OCI-M2 (cell line): Measurements from ENCODE around the gene PAX5.

Experiments used
- DNase-seq: peaks from one replicate; lab custom pipeline; 2025; ENCODE audit not compliant: unreplicated experiment; lab: John Stamatoyannopoulos, UW

Gene PAX5

DNA sequence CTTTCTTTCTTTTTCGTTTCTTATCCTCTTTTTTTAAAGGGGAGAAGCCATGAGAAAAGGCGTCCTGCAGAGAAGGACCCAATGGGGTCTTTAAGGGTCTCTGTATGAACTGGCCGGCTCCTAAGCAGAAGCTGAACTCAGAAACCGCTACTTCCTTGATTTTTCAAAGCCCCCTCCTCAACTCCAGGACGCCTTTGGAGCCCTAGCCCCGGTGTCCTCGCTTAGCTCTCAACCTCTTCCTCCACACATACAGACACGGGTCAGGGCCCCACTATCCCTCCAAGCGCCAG lies 8.3 kb downstream of the PAX5 start:
- DNase-seq, result no peak

DNA sequence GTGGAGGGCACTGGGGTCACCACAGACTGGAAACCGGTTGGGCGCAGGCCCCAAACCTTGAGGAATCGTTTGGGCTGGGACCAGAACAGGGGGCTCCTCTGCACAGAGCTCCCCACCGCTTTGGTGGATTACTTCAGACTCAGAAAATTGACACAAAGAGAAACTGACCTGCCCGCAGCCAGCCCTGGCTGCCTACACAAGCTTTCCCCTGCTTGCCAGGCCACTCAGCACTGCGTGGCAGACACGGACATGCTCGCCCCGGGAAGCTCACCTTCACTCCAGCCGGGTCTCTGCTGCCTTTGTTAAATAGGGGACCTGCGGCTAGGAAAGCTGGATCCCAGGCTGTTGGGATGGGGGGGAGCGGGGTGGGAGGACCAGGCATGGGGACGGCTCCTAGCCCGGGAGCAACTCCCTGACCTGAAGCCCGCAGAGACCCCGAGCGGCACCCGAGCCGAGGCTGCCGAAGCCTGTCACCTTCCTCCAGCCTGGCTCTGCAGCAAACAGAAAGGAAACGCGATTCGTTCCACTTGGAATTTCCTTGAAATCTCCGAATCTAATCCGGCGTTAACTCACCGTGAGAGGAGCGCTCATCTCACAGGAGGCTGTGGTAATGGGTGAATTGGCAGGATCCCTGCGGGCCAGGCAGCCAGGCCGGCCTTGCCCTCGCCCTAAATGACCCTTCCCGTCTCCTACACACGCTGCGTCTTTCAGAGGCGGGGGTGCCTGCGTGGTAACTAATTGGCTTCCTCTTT lies 8.8 kb downstream of the PAX5 start:
- no peak for DNase-seq

DNA sequence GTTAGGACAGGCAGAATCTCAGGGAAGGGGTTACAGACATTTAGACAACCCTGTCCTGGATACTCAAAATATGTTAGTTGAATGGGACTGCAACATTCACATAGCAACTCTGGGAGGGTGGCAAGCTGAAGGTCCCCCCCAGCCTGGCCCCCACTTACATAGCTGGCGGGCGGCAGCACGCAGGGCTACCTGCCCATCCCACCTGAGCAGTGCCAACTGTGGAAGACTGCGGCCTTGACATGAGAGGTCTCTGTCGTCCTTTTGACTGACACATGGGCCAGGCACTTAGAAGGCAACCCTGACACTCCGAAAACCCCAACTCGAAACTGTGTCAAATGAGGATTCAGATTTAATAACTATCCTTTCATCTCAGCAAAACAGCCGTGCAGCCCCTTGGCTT lies 16.5 kb downstream of the PAX5 start:
- no peak for DNase-seq

DNA sequence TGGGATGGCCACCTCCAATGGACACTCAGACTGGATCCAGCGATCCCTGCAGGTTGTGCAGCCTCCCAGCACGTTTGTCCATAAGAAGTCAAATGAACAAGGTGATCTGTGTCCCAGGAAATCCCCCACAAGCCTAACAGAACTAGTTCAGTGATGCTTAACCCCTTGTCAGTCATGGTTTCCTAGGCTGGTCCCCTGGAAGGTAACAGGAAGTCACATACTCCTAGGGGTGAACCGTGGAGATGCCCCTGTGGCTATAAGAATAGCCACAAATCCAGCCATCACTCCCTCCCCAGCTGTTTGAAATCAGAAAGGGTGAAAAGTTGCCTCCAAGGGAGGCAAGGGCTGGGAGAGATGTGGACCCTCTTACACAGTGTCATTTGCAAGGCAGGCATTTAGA lies 22.5 kb downstream of the PAX5 start:
- no peak for DNase-seq

DNA sequence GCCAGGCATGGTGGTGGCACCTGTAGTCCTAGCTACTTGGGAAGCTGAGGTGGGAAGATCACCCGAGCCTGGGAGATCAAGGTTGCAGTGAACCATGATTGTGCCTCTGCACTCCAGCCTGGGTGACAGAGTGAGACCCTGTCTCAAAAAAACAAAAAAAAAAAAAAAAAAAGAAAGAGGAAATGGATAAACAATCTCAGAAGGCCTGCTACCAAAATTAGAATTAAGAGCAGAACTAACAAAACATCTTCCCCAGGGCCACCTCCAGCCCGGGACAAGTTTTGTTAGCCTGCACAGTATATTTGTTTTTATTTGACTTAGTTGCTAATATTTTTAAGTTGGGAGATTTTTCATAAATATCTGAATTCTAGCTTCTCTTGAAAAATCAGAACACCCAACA lies 23.1 kb downstream of the PAX5 start:
- DNase-seq, result no peak

DNA sequence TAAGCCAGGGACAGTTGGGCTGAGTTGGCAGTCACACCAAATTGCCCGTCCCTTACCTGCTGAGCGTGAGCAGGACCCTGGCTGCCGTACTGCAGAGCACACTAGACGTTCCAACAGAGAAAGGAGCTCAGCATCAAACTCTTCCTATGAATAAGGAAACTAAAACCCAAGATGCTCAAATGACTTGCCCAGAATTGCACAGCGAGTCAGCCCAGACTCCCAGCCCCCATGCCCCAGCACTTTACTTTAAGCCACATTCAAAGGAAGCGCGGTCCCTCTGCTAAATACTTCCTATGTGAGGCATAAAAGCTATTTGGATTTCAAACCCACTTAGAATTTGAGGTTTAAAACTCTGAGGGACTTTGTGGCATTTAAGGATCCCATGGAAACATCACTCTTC lies 23.9 kb downstream of the PAX5 start:
- no peak for DNase-seq

DNA sequence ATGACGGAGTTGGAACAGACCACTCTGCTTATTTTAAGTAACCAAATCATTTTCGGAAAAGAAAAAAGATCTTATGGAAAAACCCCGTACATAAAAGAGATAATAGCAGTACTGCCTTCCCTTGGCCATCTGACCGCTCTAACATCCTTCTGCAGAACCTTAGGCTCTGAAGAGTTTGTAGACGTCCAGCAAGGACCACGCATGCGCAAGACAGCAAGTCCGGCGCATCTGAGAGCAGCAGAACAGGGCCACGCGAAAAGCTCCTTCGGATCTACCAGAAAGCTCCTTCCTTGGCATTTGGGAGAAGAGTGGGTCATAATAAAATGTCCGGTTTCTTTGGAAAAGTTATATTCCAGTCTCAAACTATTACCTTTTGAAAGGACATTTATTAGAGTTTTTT lies 26.8 kb downstream of the PAX5 start:
- no peak for DNase-seq

DNA sequence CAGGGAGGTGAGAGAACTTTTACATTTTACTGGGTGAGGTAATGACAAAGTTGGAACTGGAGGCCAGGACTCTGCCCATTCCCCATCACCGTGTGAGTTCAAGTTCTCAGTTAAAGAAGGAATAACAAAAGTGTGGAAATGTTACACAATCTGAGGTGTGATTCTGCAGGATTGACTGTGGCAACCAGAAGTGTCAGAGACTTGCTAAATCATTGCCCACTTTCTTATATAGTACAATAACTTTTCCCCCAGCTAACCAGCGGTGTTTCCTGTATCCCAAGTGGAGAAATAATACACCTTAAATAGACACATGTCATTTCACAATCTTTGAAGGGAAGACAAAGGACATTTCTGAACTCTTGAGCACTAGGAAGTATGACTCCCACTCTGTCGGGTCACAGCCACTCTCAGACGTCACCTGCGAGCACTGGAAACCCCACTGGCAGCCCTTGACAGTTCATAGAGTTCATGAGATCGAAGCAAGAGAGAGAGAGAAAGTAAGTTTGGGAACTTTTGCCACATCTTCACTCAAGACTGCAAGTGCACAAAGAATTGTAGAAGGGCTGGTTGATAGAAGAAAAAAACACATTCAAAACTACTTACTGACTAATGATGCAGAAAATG lies 28.4 kb downstream of the PAX5 start:
- DNase-seq, result no peak

DNA sequence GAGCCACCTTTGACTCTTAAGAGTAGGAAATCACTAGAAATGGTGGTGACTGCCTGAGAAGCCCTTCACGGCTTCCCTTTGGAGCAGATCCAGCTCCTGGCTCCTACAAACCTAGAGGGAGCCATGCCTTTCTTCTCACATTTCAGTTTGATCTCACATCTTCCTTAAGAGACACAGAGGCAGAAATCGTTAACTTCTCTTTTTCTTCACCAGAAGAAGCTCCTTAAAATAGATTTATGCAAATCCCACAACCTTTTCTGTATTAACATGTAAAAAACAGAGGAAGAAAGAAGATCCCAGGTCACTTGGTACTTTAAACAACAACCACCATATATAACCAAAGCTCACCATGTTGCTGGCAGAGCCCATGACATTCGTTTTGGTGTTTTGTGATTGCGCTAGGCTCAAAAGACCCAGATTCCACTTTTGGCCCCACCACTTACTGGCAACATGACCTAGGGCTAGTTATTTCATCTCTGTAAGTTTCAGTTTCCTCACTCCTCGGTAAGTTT lies 29.6 kb downstream of the PAX5 start:
- DNase-seq, result no peak

DNA sequence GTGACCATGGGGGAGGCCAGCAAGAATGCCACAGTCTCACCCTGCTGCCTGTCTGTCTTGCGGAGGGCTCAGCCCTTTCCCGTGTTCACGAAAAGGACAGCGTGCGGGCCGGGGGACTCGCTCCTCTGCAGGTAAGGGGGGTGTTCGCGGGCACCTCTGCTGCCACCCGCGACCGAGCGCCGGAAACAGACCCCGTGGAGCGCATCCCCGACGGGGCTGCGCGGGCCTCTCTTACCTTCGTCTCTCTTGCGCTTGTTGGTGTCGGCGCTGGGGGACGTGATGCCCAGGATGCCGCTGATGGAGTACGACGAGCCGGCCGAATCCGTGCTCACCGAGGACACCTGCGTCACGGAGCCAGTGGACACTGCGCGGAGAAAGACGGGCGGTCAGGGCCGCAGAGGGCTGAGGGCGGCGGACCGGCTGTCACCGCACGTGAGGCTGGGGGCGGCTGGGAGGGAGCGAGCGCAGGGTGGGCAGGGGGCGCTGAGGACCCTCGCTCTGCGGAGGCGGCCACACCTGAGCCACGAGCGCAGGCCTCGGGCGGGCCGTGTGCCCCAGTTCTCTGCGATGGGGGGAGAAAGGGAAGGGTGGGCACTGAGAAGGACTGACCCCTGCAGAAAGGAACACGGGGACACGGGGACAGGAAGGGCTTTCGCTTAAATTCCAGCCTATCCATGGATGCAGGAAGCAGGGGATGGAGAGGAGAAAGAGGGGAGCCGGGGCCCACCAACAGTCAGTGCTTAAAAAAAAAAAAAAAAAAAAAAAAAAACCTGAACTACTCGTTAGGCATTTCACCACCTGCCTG lies 31.5 kb downstream of the PAX5 start:
- no peak for DNase-seq

DNA sequence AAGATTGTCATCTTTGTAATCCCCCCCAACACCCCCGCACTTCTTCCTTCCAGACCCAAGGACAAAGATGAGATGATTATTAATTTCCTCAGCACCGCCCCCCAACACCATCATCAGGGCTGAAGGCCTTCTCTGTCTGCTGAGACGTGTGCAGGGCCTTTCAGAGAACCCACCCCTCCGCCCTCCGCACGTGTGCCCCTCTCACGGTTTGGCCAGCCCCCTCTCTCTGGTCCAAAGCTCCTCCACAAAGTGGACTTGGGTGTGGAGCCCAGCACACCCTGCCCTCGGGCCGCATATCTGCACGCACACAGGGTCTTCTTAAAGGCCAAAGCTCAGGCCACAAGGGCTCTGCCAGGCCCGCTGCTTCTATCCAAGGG lies 32.0 kb downstream of the PAX5 start:
- DNase-seq, result no peak

DNA sequence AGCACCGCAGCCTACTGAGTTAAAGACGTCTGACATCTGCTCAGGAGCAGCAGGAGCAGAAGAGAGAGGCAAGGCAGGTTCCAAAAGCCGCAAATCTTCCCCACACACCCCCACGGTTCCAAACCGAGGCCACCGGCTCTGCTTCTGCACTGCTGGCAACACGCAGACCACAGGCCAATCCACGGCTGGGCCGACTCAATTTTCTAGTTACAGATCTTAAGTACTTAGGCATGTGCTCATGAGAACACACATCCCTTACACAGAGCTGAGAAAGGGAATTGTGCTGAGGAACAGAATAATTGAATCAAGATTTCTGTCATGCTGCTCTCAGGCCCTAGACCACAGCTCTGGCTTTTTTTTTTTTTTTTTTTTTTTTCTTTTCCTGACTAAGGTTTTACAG lies 32.6 kb downstream of the PAX5 start:
- DNase-seq, result no peak

DNA sequence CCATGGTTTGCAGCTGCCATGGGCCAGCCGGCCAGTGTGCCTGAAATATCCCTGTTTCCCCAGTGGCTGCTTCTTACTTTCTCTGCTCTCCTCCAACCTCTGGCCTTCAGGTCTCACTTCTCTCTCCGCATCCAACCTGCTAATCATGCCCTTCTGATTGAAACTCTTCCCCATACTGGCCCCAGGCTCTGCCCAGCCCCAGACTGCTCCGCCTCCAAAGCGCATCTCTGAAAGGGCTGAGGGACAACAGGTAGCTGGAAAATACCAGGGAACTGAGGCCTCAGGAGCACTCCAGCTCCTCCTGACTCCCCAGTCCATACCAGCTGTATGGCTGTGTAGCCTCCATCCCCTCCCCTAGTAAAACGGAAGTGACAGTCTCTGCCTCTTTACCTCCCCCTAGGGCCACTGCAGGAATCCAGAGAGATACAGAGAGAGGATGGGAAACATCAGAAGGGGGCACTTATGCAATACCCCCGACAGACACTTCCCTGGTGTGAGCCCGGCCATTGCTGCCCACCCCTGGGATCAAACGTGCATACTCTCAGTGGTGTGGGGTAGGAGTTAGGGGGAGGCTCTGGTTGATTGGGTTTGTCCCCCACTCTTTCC lies 34.2 kb downstream of the PAX5 start:
- DNase-seq, result no peak

DNA sequence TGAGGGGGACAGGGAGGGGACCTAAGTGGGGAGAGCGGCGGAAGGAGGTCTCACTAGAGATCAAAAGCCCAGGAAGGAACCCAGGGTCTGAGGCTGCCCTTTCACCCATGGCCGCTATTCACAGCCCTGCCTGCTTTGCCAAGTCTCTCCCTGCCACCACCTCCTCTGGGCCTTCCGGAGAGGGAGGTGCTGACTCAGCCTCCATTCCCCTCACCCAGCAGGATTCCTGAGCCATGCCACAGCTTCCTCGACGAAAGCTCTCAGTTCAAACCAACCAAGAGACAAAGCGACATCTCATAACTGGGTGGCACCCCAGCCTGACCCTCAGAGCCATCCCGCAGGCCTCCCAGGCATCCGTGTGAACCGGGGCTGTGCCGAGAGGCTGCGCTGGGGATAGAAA lies 36.7 kb downstream of the PAX5 start:
- no peak for DNase-seq

DNA sequence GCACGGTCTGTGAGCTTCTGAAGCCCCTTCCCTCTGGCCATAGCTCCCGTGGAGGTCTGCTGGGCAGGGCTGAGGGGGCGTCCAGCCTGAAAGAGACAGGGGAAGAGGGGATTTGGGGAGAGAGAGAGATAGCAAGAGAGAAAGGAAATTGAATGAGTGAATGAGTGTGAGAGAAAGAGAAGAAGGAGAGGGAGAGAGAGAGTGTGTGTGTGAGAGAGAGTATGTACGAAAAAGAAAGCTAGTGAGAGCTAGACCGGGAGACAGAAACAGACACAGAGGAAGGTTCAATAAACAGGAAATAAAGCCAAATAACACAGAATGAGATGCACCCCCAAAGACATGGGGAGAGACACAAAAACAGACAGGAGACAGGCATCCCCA lies 37.4 kb downstream of the PAX5 start:
- DNase-seq, result no peak

DNA sequence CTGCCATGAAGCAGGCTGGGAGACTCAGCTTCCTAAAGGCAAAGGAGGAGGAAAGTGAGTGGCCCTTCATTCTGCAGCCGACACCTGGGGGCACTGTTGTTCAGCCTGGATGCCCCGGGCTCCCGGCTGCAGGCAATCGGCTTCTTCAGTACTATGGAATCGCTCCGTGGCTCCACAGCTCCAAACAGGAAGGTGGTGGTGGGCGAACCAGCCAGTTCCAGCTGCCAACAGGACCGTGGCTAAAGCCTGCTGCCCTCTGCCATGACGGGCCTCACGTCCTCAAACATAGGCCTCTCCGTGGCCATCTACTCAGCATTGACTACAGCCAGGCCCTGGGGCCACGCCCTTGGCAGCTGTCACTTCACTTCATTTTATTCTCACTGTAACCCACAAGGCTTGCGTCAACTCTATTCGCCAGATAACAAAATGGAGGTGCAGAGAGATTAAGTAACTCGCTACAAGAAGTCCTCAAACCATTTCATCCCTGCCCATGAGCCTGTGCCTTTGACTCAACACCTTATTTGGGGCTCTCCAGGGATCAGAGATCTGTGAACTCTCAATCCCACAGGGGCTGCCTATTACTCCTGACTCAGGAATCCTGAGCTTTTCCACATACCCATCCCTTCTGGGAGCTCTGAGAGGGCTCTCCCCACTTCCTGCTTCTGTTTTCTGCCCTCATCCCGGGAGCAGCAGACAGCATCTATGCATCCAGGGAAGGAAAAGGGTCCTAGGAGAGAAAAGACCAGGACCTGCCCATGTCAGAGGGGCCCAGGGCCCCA lies 38.0 kb downstream of the PAX5 start:
- DNase-seq, result peak; percentile 30

DNA sequence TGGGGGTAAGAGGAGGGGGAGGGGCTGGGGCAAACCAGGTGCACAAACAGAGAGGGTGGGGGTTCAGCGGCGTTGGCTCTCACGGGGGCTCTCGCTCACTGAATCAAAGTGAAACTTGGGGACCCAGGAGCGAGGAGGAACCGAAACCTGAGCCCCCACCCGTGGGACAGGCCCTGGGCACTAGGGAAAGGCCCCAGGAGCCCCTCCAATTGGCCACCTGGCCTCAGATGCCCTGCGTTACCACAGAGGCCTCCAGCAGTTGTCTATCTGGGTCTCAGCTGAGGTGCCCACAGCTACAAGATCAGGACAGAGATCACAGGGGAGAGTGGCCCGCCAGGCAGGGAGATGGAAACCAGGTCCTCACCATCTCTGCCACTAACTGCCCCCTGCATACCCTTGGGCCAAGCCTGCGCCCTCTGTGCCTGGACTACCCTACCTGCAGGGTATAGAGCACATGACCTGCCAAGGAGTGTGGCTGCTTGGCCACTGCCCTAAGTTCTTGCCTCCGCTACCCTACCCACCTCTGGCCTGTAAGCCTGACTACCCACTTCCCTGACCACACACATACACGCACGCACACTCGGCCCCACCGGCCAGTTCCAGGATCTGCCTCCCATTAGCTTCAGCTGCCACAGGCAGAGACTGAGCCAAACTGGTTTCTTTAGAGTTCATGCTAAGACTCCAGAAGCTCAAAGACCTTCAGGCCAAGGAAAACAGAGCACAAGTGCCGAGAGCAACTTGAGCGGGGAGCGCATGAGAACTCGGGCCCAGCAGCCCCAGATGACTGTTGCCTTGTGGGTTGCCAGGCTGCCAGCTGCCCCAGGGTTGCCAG lies 39.9 kb downstream of the PAX5 start:
- no peak for DNase-seq

DNA sequence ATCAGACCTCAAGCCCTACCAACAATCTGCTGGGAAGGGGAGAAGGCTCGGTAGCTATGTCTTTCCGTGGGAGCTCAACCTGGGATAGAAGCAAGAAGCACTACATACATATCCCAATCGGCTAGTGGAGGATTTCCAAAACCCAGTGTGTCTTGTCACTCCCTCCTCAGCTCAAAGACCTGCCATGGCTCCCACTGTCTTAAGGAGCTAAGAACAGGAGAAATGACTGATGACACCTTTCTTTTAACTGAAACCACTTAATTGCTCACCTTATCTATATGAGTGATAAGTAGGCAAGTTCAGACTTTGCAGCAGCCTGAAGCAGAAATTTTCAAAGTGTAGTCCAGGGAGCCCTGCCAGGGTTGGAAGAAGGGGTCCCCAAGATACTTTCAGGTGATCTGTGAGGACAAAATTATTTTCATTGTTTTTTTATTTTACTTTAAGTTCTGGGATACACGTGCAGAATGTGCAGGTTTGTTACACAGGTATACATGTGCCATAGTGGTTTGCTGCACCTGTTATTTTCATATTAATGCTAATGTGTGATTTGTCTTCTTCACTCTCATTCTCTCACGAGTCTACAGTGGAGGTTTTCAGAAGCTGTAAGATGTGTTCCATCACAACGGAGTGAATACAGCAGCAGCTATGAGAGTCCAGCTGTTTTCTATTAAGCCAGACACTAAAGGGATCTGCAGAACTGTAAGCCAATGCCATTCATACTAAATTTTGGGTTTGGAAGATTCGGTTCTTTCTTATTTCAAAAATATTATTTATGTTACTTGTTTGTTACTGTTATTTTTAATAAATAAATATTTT lies 41.4 kb downstream of the PAX5 start:
- no peak for DNase-seq

DNA sequence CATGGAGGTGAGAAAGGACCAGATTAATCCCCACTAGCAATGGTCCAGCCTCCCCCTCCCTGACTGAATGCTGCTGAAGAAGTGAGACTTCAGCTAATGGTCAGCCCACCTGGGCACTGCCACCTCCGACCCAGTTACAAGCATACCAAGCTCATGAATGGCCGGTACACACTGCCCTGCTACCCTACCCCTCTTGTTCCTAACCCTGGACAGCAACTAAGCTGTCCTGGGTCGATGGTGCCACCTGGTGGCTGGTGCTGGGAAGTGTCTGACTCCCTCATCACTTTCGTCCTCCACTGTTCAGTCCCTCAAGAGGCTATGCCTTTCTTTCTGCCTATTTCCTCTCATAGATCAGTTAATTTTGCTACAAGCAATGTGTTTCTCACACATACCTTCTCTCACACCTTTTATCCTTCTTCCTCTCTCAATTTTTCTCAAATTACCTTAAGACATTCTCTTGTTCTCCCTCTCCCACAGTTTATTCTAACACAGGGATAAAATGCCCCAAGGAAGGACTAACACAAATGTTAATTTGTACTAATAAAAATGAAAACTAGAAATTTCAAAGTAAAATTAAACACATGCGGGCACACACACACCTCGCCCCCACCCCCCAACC lies 42.4 kb downstream of the PAX5 start:
- DNase-seq, result no peak
